GM18519 (cell line): Measurements from ENCODE around the gene PCBP3.

Source experiments
- ATAC-seq: cut with Tn5 transposase; IDR thresholded peaks from one replicate; pipeline ENCODE4 v1.9.1; 2021; ENCODE audit warnings: mild to moderate bottlenecking, moderate library complexity; ENCODE audit not compliant: unreplicated experiment, low FRiP score

PCBP3 gene

DNA sequence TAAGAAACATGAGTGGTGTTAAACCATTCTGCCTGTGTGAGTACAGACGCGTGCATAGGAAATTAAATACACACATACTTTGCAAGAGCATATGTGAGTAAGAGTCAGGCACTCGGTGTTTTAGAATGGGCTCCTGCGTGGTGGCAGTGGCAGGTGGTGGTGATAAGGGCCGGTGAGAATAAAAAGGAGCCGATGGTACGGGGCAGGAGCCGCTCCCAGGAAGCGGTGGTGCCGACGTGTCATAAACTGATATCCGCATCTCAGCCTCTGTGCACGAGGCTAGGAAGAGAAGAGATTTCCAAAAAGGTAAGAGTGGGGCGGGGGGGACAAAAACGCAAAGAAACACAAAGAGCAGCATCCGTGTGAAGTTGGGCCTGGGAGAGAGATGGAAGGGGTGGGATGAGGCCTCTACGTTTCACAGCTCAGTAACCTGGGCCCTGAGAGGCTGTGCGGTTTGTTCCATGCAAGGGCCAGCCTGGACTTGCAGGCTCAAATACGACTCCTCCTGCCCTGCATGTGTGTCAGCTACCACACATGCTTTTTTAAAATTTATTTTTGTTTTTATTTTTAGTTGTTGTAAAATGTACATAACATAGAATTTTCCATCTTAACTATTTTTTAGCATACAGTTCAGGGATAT, 210.3 kb downstream of the PCBP3 start:
- no peak for ATAC-seq

DNA sequence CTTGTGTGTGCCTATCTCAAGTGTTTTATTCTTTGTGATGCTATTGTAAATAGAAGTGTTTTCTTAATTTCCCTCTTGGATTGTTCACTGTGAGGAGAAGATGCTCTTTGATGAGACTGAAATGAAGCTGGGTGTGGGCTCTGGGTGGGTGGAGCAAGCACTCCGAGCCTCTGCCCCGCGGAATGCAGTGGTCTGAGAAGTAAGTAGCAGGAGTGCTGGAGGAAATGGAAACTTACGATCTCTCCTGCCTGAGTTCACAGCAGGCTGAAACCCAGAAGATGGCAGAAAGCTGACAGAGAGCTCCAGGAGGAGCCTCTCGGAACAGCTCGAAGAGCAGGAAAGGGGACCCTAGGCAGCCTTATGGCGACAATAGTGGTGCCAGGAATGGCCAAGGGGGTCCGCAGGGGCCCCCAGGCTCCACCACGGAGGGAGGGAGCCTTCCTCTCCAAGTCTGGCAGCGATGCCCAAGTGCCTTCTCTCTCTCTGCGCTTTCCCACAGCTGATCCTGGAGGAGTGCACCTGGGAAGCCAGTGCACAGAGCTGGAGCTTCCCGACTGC, 211.2 kb downstream of the PCBP3 start:
- no peak for ATAC-seq

DNA sequence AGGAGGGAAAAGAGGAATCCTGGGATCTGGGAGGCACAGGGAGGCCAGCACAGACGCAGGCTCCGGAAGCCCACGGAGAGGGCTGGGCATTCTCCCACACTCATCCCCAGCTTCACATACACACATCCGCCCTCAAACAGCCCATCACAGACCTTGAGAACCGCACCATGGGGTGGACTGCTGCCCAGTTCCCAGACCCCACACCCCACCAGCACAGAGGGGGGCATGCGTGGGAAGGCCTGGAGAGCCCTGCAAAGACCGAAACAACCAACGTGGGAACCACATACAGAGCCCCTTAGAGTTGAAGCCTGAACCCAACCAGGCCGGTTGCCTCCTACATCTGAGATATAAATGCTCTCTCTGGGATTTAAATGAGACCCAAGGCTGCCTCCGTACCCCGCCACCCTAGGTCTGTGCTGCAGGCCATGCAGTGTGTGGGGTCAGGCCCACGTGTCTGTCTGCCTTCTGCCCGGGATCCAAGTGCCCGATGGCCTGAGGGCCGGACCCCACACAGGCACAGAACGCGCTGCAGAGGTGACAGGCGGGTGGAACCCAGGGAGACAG, 211.8 kb downstream of the PCBP3 start:
- ATAC-seq = no peak

DNA sequence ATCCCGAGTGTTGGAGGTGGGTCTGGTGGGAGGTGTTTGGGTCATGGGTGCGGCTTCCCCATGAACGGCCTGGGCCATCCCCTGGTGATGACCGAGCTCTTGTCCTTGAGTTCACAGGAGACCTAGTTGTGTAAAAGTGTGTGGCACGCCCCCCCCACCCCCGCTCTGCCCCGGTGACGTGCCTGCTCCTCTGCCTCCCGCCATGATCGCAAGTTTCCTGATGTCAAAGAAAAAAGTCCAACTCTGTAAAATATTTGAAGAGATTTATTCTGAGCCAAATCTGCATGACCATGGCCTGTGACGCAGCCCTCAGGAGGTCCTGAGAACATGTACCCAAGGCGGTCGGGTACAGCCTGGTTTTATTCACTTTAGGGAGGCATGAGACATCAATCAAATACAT, 212.9 kb downstream of the PCBP3 start:
- no peak for ATAC-seq

DNA sequence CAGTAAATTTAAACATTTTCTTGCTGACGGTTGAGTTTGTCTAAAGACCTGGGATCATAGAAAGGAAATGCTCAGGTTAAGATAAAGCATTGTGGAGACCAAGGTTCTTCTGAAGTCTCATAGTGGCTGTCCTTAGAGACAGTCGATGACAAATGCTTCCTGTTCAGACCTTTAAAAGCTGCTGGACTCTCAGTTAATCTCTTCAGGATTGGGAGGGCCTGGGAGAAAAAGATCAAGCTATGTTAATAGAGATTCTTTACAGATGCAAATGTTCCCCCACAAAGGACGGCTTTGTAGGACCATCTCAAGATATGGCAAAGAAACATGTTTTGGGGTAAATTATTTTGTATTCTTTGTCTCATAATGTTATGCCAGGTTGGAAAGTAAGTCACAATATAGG, 213.4 kb downstream of the PCBP3 start:
- no peak for ATAC-seq

DNA sequence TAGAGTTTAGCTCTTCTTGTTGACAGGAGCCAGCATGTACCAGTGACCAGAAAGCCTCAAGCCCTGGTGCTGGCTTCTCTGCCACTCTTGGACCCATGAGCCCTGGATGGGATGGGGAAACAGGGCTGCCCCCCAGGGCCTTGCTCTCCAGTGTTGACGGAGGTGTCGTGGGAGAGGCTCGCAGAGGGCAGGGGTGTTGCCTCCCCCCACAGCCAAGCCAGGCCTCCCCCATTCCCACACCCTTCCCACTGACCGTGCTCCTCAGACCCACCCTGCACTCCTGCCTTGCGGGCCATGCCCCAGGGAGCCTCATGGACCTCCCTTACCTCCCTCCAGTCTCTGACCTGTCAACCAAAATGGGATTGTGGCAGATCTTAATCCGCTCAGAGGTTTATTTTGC, 214.2 kb downstream of the PCBP3 start:
- no peak for ATAC-seq

DNA sequence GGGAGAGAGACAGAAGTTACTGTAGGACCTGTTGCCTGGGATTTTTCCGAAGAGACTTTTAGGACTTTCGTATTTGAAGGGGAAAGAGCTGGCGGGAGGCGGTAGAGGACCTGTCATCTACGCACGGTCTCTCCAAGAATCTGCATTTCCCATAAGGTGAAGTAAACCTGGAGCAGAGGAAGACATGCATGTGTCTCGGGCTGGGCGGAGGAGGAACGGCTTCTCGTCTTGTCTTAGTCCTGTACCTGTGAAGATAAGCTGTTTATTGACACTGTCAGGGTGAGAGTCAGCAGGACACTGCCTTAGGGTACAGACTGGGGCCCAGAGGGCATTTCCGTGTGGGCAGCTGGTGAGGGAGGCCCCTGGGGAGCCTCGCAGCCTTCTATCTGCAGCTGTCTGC, 214.7 kb downstream of the PCBP3 start:
- no peak for ATAC-seq

DNA sequence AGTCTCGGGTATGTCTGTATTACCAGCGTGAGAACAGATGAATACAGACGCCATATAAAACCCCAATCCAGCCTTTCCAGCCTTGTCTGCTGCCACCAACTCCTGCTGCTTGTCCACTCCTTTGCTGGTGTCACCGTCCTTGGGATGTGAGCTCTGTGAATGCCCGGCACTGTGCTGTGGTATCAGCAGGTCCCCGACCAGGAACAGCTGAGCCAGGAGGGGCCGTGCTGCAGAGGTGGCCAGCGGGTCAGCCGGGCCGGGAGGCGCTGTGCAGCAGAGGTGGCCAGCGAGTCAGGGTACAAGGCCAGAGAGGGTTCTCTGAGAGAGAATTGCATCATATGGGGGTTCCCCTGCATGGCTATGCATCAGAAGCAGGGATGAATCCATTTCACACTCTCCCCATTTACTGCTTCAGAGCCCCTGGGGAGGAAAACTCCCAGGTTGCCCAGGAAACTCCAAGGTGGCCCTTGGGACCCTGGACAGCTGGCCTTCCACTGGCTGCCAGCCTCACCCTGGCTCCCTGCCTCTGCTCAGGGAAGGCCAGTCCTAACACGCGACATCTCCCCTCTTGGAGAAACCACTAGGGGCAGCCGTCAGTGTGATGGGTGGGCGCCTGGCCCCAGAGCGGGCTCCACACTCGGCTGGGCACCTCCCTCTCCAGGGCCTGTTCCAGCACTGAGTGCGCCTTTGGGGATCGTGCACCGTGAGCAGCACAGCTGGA, 215.7 kb downstream of the PCBP3 start:
- no peak for ATAC-seq

DNA sequence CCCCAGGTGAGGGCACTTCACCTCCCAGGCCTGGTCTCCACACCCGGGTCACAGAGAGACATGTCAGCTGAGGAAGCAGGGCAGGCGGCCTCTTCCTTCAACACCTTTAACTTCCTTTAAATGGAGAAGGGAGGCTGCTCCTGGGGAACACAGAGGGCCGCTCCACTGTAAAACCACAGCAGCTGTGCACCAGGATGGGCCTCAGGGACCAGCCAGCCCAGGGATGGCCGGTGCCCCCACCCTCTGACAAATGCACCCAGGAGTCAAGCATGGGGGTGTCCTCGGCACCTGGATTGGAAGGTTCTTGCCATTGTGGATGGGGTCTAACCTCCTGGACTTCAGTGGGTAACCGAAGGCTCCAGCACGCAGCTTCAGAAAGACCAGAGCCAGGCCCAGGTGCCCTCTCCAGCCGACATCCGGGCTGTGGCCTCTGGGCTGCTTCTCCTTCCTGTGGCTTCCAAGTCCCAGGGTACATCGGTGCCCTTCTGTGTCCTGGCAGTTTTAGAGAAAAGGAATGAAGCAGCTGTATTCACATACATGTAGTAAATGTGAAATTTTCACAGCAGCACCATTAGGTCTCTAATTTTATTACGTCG, 216.3 kb downstream of the PCBP3 start:
- no peak for ATAC-seq

DNA sequence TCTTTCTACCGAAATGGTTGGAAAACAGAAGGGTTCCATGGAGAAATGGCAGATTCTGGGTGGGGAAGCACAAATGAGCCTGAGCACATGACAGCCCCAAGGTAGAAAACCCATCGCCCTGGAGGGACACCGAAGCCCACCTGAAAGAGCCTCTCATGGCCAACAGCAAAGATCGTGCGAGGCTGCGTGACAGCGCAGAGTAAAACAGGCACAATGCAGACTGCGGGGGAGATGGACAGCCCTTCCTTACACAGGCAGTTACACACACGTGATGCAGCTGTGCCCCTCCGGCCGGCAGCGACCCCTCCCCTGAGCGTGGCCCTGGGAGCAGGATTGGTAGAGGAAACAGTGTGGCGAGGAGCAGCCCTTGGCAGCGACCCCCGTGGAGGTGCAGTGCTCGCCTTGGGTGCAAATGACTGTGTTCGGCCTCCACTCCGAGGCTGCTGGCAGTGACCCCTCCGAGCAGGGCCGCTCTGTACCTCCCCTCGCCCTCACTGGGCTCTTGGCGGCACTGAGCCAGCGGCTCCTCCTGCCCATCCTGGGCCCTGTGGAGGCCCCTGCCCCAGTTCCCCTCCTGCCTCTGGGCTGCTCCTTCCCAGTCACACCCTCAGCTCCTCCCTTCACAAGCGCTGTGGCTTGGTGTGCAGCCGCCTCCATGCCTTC, 217.1 kb downstream of the PCBP3 start:
- ATAC-seq = no peak

DNA sequence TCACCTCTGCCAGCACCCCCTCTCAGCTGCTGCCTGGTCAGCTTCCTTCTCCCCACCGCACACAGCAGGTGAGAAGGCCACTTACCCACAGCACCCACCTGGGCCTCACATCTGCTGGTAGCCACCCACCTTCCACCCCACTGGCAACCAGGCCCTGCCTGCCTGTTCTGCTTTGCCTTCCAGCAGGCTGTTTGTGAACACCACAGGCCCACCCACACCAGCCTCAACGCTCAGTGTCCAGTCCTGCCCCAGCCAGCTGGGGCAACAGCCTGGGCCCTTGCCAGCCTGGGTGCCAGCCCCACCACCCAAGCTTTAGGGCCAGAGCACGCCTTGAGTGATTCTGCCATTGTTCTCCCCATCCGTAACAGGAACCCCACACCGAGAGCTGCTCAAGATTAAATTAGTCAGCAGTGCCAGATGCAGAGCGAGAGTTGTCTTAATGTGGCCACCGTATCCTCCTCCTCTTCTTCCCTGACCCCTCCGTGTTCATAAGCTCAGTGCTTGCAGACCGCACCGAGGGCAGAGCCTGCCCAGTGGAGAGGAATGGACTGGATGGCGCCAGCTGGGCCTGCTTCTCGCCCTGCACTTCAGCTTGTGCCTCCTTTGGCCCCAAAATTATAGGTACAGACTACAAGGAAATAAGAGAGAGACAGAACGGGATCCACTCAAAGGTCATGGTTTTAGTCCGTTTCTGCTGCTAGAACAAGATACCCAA, 217.8 kb downstream of the PCBP3 start:
- ATAC-seq = no peak

DNA sequence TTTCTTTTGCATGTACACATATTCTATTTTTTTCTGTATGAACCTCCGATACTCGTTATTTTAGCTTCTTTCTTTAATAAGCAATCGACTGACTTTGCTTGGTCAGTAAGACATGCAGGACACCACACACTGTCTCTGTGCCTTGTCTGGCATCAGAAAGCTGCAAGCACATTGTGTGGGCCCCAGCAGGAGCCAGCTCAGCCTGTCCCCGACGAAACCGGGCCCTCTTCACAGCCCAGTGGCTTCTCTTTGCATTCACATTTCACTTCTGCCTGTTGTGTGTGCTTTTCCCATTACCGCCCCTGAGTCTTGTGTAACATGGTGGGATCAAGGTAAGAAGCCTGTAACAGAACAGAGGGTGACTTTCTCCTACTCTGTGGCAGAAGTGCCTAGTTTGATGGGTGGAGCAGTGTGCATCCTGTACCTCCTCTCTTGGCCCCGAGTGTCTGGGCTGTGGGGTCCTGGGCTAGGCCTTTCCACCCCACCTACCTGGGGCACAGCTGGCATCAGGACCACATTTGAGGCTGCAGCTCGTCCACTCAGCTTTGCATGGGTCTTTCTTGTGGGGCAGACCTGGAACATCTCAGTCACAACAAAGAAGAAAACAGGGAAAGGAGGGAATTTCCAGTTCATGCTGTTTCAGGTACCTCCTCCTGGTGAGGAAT, 219.2 kb downstream of the PCBP3 start:
- no peak for ATAC-seq

DNA sequence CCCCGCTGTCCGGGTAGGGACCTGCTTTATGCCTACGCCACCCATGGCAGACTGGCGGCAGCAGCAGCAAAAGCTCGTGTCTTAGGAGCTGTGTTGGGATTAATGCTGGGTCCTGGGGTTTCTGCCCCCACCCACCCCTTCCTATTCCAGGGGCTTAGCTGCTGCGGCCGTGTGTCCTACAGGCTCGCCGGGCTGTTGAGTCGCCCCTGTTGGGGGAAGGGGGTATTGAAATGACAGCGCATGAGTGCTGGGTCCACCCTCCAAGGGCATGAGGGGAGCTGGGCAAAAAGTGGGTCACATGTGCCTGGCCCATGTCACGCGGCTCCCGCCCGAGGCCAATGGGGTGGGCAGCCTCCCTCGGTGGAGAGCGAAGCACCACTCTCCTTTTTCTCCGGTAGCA, 219.7 kb downstream of the PCBP3 start:
- ATAC-seq = no peak

DNA sequence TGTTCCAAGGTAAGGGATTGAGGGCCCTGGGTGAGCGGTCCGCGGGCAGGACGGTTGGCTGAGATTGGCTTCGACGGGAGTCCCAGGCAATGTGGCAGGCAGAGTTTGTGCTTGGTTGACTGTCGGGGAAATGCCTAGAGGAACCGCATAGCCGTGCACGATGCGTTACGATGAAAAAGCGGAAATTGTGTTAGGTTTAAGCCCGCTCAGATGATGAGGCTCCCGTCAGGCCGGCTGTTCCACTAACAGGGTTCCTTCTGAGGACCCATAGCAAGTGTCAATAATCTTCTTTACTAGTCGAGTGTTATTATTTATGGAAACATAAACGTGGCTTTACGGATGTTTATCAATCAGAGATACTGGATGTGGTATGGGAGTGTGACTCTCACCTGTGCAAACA, 220.2 kb downstream of the PCBP3 start:
- no peak for ATAC-seq

DNA sequence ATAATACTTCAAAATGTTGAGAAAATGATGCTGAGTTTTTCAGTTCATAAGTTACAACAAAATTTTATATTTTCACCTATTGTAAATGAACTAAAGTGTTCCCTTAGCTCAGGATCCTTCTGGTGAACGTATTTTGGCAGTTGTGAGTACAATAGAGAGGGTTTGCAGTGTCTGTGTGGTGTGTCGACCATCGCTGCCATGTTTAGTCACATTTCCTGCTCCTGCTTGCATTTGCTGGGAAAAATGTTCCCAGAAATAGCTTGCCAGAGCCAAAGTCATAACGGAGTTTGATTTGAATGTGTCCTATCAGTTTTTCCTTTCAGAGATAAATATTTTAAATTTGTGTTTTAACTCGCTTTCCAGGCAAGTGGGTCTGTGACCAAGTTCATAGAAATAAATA, 220.9 kb downstream of the PCBP3 start:
- ATAC-seq = no peak

DNA sequence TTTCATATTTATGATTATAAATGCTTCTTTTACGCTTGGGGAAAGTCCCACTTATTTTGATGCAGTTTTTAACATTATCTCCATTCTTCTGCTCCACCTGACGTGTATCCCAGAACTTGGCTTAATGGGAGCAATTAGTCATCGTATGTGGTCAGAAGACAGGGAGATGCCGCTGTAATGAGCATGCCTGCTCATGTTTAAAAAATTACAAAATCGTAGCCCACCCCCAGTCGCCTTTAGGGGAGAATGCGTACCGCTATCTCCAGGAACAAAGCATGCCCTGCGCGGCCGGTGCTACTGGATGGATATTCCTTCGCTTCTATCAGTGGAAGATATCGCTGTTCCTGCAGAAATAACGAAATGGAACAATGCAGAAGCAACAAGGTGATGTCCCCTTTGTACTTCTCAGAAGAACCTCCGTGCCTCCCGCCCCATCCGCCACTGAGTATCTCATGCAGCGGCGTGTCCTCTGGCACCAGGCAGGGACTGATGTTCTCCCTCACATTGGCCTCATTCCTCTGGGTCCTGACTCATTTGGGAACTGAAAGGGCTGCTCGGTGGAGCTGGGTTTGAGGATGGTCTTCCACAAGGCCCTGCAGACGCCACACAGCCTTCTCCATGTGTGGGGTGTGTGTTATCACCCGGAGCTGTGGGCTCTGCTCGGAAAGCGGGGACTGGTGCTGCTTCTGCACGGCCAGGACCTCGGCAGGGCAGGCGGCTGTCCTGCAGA, 221.7 kb downstream of the PCBP3 start:
- no peak for ATAC-seq

DNA sequence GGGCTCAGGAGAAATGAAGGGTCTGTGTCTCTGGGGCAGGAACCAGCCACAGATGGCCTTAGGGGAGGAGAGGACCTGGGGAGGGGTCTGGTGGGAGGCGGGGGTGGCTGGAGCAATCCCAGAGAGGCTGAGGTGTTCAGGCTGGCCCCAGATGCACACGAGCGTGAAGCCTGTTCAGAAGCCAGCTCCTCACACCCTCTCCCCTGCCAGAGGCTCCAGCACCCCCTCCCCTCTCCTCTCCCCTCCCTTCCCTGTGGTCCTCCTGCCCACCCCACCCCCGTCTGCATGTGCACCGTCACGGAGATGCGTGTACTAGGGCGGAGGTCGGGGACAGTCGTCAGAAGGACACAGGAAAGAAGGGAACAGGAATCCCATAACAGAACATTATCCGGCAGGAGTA, 223.0 kb downstream of the PCBP3 start:
- no peak for ATAC-seq

DNA sequence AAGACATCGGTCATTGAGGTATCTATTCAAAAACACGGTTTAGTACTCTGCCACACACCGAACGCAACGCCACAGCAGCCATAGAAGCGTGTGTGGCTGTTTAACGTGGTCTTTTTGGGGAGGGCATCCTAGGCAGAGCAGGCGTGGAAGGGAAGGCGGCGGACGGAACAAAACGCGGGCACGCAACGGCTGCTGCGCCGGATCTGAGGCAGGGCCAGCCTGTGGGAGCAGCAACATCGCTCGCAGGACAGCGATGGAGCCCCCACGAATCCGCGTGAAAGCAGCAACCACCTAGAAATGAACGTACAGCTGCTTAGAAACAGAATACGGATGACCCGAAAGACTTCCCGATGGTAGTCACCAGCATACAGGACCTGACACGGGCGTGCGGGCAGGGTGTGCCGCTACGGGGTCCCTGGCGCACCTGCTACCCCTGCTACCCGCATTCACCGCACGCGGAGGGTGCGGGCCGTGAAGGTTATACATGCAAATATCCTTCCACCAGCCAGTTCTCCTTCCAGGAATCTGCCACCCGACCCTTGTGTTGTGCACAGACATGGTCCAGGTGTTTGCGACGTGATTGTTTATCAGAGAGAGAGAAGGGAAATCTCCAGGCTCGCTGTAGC, 223.6 kb downstream of the PCBP3 start:
- ATAC-seq = no peak

DNA sequence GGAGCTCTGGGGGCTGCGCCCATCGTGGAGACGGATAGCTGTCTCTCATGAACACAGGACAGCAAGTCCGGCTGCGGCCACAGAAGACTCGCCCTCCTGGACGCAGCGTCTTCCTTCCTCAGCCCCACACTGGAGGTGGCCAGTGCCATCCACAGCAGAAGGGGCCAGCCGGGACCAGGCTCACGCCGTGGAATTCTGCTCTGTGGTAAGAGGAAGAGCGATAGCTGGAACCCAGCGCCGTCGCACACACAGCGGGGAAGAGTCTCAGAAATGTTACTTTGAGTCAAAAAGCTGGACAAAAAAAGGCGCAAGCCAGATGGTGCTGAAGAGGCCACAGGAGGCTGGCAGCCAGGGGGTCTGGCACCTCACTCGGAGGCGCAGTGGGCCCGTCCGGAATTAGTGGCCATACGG, 224.2 kb downstream of the PCBP3 start:
- no peak for ATAC-seq
